B cell (primary cell): Measurements from ENCODE around the gene HMGA1. TPM values are rescaled to one million over a fixed set of nuclear protein-coding genes. Genes with fewer than 3 reads are reported as not detected.

Source experiments
- ATAC-seq: fragments of 200-7000 bp; cut with Tn5 transposase; one replicate; pipeline ENCODE4 v1.10.0; 2021; ENCODE audit warnings: low read depth, mild to moderate bottlenecking, moderate number of reproducible peaks, moderate library complexity
- CTCF ChIA-PET: fragments of 350-600 bp; sonication (Branson Sonifier 250); formaldehyde crosslinking; loops from one replicate; lab custom pipeline; 2021; ENCODE audit warnings: antibody characterized with exemption, inconsistent platforms; lab: Charles Lee
- POLR2A ChIA-PET: fragments of 350-600 bp; sonication (Branson Sonifier 250); formaldehyde crosslinking; loops from one replicate; lab custom pipeline; 2021; ENCODE audit warnings: antibody characterized with exemption; lab: Charles Lee
- DNase-seq: peaks from one replicate; pipeline ENCODE4 v3.0.0; 2013
- H2AFZ ChIP-seq: 2 replicates; pipeline ENCODE4 v1.6.1; 2012; ENCODE audit warnings: mild to moderate bottlenecking, low read depth, low read length; ENCODE audit not compliant: insufficient read depth, poor library complexity, severe bottlenecking
- H3K27ac ChIP-seq, 2 donors: 1 replicate in 1 of 2; 2 replicates in 1 of 2; pipeline ENCODE4 v1.5.1; 2012 to 2013; ENCODE audit warnings: low read length in 2 of 2, mild to moderate bottlenecking in 2 of 2, moderate library complexity in 1 of 2
- H3K27me3 ChIP-seq, 4 experiments: fragments of 200-600 bp in 1 of 4; sonication (generic) in 1 of 4; replicated peaks in 1 of 4; 1 replicate in 2 of 4; 2 replicates in 2 of 4; pipeline versions ENCODE4 v1.6.1 to v1.7.0; 2013 to 2016; ENCODE audit warnings: low read length in 3 of 4, mild to moderate bottlenecking in 2 of 4, mixed read lengths in 1 of 4, moderate library complexity in 1 of 4; ENCODE audit not compliant: insufficient read depth in 4 of 4, control insufficient read depth in 3 of 4; ENCODE audit errors: control extremely low read depth in 1 of 4
- H3K36me3 ChIP-seq, 2 experiments: replicated peaks in 1 of 2; 1 replicate in 1 of 2; 2 replicates in 1 of 2; pipeline versions ENCODE4 v1.6.1 to v1.7.1; 2013; ENCODE audit warnings: low read length in 1 of 2; ENCODE audit not compliant: insufficient read depth in 2 of 2, control insufficient read depth in 1 of 2; ENCODE audit errors: control extremely low read depth in 1 of 2, extremely low read depth in 1 of 2
- H3K4me1 ChIP-seq, 2 donors: fragments of 200-600 bp in 1 of 2; sonication (generic) in 1 of 2; 1 replicate in 1 of 2; 2 replicates in 1 of 2; pipeline versions ENCODE4 v1.5.1 to v1.6.1; 2013 to 2017; ENCODE audit warnings: low read length in 2 of 2; ENCODE audit not compliant: control insufficient read depth in 2 of 2, insufficient read depth in 2 of 2
- H3K4me2 ChIP-seq: replicated peaks from 2 replicates; pipeline ENCODE3; 2012; ENCODE audit warnings: mild to moderate bottlenecking, low read depth, low read length; ENCODE audit not compliant: poor library complexity, severe bottlenecking
- H3K4me3 ChIP-seq, 5 experiments: fragments of 200-600 bp in 1 of 5; sonication (generic) in 1 of 5; 1 replicate in 3 of 5; 2 replicates in 2 of 5; pipeline versions ENCODE4 v1.5.1 to v1.7.0; 2011 to 2016; ENCODE audit warnings: low read length in 4 of 5, mild to moderate bottlenecking in 4 of 5, low read depth in 2 of 5, control low read depth in 1 of 5, moderate library complexity in 1 of 5; ENCODE audit not compliant: insufficient read depth in 1 of 5; ENCODE audit errors: control extremely low read depth in 1 of 5, extremely low read depth in 1 of 5
- H3K79me2 ChIP-seq: fragments of 200-600 bp; sonication (generic); one replicate; pipeline ENCODE4 v1.6.0; 2016; ENCODE audit warnings: low read length; ENCODE audit not compliant: control insufficient read depth, insufficient read depth
- H3K9ac ChIP-seq: fragments of 200-600 bp; sonication (generic); 2 replicates; pipeline ENCODE4 v1.6.1; 2017; ENCODE audit warnings: mild to moderate bottlenecking, low read length, moderate library complexity
- H3K9me3 ChIP-seq, 3 donors: one replicate each; pipeline versions ENCODE4 v1.6.1 to v1.7.1; 2013; ENCODE audit warnings: low read length in 2 of 3; ENCODE audit not compliant: control insufficient read depth in 2 of 3, insufficient read depth in 1 of 3; ENCODE audit errors: control extremely low read depth in 1 of 3
- H4K20me1 ChIP-seq: 2 replicates; pipeline ENCODE4 v1.6.0; 2012; ENCODE audit warnings: mild to moderate bottlenecking, low read length; ENCODE audit not compliant: insufficient read depth, control insufficient read depth, poor library complexity, severe bottlenecking
- H3K27ac Mint-ChIP-seq: one replicate; pipeline ENCODE4 v1.8.0; 2021; ENCODE audit warnings: mixed read lengths
- H3K27me3 Mint-ChIP-seq: one replicate; pipeline ENCODE4 v1.8.0; 2021; ENCODE audit warnings: mixed read lengths
- H3K4me1 Mint-ChIP-seq: one replicate; pipeline ENCODE4 v1.8.0; 2021; ENCODE audit warnings: mixed read lengths
- H3K4me3 Mint-ChIP-seq: one replicate; pipeline ENCODE4 v1.8.0; 2021; ENCODE audit warnings: mixed read lengths
- H3K9me3 Mint-ChIP-seq: one replicate; pipeline ENCODE4 v1.8.0; 2022; ENCODE audit warnings: mixed read lengths; ENCODE audit not compliant: insufficient read depth
- EZH2 ChIP-seq: IDR thresholded peaks from 2 replicates; pipeline ENCODE4 v1.6.1; 2012; ENCODE audit warnings: borderline replicate concordance, low read depth, mild to moderate bottlenecking, moderate library complexity, low read length; ENCODE audit not compliant: insufficient read depth, poor library complexity, severe bottlenecking
- WGBS: methylation state at CpG from one replicate; pipeline ENCODE4 v1.1.5; 2013; ENCODE audit warnings: missing lambda C conversion rate; ENCODE audit not compliant: insufficient coverage; 5-methylcytosine and 5-hydroxymethylcytosine counted together
- intact Hi-C: fragments of 100-400 bp; cut with micrococcal nuclease; formaldehyde crosslinking; loops from one replicate; pipeline ENCODE4 v1.10.0; 2022
- polyA plus RNA-seq: library from polyadenylated mRNA; depleted of rRNA; stranded (reverse); fragments of >200 nt; gene quantifications from 2 replicates; pipeline ENCODE4 v1.2.3, GENCODE V29; 2012
- total RNA-seq, 2 donors: library from RNA; stranded (reverse); fragments of 120-200 nt in 1 of 2; gene quantifications; 1 replicate in 1 of 2; 2 replicates in 1 of 2; pipeline versions ENCODE4 v1.2.3 to v1.2.4, GENCODE V29; 2013 to 2022
- TF ChIP-seq, protein P1 (sequence below): fragments of 200-600 bp; IDR thresholded peaks from one replicate; pipeline ENCODE4 v1.8.0; 2022; ENCODE audit warnings: antibody characterized with exemption, mild to moderate bottlenecking

Gene HMGA1
- total and polyA plus RNA-seq, 2 donors (not counting 1 experiment from before 2014, with no cell fraction given): 59.6 to 66.4 TPM

DNA sequence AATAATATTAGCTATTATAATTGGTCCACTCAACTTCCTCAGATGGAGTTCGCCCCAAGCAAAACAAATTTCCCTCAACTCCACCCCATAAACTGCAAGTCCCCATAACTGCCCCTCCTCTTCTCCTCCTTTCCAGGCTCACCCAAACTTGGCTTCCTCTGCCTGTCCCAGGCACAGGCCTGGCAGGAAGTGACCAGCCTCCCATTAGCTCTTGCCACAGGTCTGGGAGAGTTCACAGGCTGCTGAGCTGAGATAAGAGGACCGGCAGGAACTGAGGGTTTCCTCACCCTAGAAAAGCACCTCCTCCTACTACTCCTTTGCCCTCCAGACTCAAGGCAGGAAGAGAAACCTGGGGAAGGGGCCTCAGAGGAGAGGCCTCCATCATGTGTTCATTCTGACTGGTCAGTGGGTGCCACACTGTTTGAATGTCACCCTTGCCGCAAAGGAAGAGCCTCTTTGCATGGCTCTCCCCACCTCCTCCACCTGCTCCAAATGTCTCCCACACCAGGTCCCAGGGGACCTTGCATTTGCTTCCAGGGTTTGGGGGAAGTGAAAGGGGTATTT lies 36.7 kb downstream of the HMGA1 start:
- Mint-ChIP-seq H3K9me3 (no peaks in the 10 kb centered on the region), H3K27me3 (no peaks in the 10 kb centered on the region), H3K4me1 (peaks cover 31% of the 10 kb centered on the region), H3K4me3 (no peak overlapping the region), H3K27ac (no peak overlapping the region)
- Histone ChIP-seq H3K27me3 (no peaks in the 10 kb centered on the region), H3K4me3 (no peak overlapping the region), H2AFZ (no peak overlapping the region), H3K4me2 (peak overlapping the region; percentile 28), H3K9me3 (no peaks in the 10 kb centered on the region), H3K27ac (no peak overlapping the region), H3K9ac (no peak overlapping the region), H3K4me1 (peaks cover 11 to 21% of the 10 kb centered on the region in 2 donors), H4K20me1 (no peaks in the 10 kb centered on the region), H3K79me2 (no peaks in the 10 kb centered on the region), H3K36me3 (no peaks in the 10 kb centered on the region)
- no peak for DNase-seq
- ATAC-seq: no peak
- ChIA-PET POLR2A (no interaction called here), CTCF (interaction anchor here (1.5 kb wide), 1 partner anchor 9 kb away, joined by 5 read pairs; no protein-coding TSS in a partner anchor)
- intact Hi-C loops: no loop called here
- 86% methylated on average over 1 of the region's 3 CpGs for WGBS
- TF ChIP-seq, protein P1, sequence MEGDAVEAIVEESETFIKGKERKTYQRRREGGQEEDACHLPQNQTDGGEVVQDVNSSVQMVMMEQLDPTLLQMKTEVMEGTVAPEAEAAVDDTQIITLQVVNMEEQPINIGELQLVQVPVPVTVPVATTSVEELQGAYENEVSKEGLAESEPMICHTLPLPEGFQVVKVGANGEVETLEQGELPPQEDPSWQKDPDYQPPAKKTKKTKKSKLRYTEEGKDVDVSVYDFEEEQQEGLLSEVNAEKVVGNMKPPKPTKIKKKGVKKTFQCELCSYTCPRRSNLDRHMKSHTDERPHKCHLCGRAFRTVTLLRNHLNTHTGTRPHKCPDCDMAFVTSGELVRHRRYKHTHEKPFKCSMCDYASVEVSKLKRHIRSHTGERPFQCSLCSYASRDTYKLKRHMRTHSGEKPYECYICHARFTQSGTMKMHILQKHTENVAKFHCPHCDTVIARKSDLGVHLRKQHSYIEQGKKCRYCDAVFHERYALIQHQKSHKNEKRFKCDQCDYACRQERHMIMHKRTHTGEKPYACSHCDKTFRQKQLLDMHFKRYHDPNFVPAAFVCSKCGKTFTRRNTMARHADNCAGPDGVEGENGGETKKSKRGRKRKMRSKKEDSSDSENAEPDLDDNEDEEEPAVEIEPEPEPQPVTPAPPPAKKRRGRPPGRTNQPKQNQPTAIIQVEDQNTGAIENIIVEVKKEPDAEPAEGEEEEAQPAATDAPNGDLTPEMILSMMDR: no peak
- TF ChIP-seq EZH2: no peak

DNA sequence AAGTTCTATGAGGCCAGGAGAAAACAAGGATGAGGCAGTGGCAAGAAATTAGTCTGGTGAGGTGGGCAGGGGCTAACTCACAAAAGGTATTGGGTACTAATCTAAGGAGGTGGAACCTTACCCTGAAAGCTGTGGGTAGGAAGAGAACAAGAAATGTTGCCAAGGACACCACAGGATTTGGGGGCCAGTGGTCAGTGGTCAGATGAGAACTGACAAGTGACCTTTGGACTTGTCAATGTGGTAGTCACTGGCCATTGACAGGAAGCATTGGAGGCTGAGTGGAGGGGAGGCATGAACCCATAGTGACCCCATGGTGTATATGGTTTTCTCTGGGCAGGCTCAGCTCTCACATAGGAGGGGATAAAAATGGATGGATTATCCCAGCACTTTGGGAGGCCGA lies 37.5 kb downstream of the HMGA1 start:
- Mint-ChIP-seq H3K27me3 (no peaks in the 10 kb centered on the region), H3K27ac (no peak overlapping the region)
- CTCF ChIA-PET: no interaction called here

More for the DNA sequence above, 37.5 kb downstream of the HMGA1 start:
- no peak overlapping the region for H2AFZ ChIP-seq
- H3K9ac ChIP-seq: no peak overlapping the region
- H3K4me2 ChIP-seq: no peak overlapping the region
- ATAC-seq (no peak), DNase-seq (no peak)
- TF ChIP-seq EZH2: no peak
- TF ChIP-seq, protein P1: no peak
- H3K4me1 ChIP-seq: peaks cover 11 to 24% of the 10 kb centered on the region in 2 donors
- no peaks in the 10 kb centered on the region for H3K27me3 ChIP-seq
- H3K4me3 Mint-ChIP-seq: no peak overlapping the region
- H3K9me3 ChIP-seq: no peaks in the 10 kb centered on the region
- H4K20me1 ChIP-seq: no peaks in the 10 kb centered on the region
- no peak overlapping the region for H3K4me3 ChIP-seq
- POLR2A ChIA-PET: interaction anchor here (0.7 to 0.8 kb wide), 2 partner anchors 22 to 163 kb away, joined by 3 to 4 read pairs; no protein-coding TSS in a partner anchor
- WGBS: no CpG with 5 or more reads among the region's 1 CpG
- H3K9me3 Mint-ChIP-seq: no peaks in the 10 kb centered on the region
- no peak overlapping the region for H3K27ac ChIP-seq
- intact Hi-C loops: no loop called here
- H3K79me2 ChIP-seq: no peaks in the 10 kb centered on the region
- no peaks in the 10 kb centered on the region for H3K36me3 ChIP-seq
- peaks cover 33% of the 10 kb centered on the region for H3K4me1 Mint-ChIP-seq
